ENCODE data around the gene SMAD5.
A peak's percentile ranks its signal among the peaks of the same experiment; 100 is the strongest.

The SMAD5 gene

DNA sequence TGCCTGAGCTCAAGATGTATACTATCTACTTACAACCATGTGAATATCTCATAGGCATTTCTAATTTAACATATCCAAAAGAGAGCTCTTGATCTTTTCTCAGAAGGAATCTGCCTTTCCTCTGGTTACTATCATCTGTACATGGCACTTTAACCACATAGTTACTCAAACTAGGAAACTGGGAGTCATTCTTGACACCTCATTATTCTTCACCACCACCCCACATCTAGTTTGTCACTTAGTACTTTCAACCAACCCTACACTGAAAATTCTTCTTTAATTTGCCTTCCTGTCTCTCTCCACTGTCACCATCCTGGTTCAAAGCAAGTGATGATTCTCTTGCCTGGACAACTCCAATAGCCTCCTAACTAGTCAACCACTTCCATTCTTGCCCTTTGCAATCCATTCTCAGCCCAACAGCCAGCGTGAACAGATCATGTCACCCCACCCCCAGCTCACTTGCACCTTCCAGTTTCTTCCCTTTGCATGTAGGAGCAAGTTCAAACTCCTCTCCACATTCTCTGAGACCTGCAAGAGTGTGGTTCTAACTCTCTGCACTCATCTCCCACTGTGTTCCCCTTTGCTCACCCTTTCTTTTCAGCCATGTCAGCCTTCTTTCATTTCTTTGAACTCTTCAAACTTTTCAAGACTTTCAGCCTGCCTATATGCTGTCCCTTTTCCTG, 17.3 kb upstream of the SMAD5 start:
- DNase-seq, result no peak

DNA sequence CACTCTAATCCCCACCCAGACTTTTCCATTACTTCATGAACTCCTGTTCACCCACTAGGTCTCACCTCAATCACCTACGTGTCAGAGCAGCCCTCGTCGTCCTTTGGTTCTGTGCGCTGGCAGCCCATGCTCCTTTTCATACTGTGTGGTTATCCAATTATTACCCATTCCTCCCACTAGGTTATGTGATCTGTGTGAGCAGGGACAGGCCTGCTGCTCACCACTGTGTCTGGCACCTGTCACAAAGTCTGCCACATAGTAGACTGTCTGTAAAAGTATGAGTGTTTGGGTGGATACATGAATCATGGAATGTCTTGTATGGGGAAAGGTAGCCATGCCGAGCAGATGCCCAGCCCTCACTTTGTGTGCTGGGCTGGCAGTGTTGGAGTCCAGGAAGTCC, 12.1 kb upstream of the SMAD5 start:
- DNase-seq, result no peak

DNA sequence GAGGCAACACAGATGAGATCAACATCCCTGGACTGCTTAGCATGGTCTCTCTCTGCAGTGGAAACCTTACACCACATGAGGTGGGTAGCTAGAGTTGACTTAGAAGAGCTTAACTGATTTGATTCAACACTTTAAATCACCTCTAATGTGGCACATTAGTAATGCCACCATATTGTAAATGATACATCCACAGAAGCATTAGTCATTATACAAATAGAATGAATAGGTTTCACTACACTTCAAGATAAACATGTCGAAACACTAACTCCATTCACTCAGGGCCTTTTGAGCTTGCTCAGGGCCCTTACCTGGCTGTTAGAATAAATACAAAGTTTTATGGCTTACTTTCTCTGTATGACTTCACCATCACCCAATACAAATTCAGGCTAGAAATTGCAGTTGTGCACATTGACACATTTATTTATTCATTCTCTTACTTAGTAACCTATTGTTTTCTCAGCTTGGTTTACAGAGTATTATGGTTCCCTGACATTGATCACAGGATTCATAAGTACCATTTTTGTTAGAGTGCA, 9.3 kb upstream of the SMAD5 start:
- DNase-seq, result no peak

DNA sequence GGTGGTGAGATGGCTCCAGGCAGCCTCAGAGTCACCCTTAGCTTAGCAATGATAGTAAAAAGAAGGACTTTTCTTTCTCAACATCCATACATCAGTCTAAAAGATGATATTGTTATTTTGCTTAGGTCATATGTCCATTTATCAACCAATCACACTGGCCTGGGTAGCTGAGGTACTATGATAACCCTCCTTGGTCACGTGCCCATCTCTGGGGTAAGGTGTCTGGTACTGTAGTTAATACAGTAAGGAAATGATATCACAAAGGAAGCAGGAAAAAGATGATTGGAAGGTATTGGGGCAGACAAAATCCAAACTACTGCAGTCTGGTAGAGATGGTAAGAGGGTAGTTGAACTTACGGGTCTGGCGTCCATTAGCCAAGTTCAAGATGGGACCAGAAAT, 5.1 kb upstream of the SMAD5 start:
- DNase-seq, result no peak

DNA sequence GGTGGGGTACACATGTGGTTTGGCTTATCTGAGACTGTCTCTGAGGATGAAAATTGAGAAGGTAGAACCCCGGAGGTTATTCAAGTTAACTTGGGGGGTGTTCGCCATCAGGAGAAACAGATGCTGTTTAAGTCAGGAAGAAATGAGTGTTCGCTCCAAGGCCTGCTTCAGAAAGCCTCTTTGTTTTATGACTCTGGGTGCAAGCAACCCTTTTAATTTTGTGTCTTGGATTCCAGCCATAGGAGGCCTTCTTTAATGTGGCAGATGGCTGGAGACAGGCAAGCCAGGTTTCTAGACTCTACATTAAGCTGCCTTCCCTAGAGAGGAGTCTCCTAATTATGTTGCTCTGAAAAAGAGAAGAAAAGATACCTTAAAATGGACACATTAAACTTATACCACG, 4.2 kb upstream of the SMAD5 start:
- no peak for DNase-seq

DNA sequence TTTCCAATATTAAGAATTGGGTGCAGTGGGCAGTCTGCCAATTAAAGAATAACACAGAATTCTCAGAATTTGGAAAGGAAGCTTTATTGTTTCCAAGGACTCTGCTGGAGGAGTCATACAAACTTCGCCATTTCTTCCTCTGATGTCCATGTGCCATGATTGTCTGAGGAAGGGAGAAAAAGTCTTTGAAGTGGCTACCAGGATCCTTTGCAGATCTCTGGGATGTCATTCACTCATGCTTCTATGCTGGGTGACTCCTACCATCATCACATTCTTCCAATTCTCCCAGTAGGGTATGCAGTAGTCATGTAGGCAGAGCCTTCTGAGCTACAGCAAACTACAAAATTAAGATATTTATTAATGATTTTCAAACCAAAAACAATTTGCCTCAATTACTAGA, 3.2 kb upstream of the SMAD5 start:
- DNase-seq, result no peak

DNA sequence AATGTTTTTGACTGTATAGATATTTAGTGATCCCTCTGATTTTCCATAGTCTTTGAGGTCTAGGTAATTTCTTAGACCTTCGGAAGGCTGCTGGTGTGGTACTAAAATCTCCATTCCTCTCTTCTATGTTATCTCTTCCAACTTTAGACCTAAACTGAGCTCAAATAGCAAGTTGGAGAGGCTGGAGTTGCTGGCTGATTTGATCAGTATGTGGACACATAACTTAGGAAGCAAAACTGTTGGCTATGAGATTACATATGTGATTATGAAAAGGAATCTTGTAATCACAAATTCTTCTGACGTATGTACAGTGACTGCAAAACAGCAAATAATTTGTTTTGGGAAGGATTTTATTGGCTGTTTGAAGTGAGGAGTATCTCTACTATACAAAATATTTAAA, 2.1 kb upstream of the SMAD5 start:
- no peak for DNase-seq

DNA sequence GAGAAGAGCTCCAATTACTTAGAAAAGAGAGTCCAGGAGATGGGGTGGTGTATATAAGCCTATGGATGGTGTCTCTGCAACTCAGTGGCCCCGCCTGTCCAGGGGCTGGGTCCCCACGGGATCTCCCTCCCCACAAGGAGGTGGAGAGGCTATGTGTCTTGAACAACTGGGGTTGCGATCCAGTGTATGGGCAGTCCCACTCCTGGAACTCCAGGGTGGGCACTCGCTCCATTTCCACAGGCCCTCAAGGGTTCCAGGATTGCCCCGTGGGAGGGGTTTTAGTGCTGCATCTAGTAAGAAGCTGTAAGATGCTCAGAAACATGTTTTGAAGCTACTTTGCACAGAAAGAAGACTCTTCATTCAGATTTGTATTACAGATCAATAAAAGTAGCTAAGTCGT, 558 bp upstream of the SMAD5 start:
- no peak for DNase-seq

DNA sequence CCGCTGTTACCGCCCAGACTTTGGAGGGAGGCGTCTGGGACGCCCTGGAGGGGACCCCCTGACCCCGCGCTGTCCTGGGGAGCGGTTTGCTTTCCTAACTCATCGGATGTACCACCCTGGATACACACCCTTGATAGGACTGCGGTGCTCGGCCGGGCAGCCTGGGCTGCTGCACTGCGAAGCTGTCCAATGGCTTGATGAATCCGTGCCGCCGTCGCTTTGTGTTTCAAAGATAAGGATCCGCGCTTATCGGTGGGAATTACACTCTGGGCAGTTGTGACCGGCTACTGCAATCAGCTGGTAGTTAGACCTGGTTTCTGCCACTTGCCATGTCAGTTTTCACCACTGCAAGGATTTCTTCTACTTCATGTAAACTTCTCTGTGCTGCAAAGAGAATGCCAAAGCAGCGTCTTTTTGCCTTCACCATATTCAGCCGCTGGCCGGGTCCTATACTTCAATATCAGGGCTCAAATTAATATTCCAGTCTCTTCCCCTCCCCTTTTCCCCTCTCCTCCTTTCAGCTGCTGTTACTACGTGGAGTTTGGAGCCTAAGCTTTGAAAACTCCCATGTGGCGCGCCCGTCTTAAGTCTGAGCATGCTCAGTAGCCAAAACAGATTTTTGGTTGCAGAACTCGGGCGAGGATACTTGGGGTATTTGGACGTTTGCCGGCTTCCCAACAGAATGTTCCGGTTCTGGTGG, 727 bp downstream of the SMAD5 start:
- DNase-seq, result peak; percentile 8

DNA sequence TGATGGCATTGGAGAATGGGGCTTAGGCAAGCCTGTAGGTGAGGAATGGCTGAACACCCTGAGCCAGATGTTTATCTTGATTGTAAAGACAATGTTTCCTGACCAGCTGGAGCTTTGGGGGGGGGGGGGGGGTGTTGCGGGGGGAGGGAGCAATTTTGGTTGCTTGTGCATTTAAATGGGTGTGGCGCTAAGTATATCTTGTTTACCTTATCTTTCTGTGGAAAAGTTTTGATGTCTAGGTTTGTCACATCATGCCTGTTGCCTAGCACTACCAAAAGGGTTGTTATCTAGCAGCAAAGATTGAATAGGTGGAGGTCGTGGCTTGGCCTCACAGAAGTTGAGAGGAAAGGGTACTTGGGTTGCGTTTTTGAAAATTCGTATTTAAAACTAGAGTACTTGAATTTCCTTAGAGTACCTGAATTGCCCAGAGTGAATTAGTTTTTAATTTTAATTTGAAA, 1.3 kb downstream of the SMAD5 start:
- DNase-seq, result no peak

DNA sequence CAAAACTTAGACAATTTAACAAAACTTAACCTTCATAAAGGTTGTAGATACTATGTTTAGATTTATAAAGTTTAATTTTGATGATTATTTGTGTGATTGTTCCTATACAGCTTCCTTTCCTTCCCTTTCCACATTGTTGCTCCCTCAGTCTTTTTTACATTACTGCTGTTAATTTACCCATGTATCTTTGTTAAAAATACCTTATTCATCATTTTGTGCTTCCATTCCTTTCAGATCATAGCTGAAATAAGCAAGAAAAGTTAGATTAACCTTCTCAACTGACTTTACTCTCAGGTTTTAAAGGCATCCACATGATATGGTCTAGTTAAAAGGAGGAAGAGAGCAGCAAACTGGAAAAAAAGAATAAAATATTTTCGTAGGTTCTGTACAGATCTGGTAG, 2.0 kb downstream of the SMAD5 start:
- DNase-seq, result no peak

DNA sequence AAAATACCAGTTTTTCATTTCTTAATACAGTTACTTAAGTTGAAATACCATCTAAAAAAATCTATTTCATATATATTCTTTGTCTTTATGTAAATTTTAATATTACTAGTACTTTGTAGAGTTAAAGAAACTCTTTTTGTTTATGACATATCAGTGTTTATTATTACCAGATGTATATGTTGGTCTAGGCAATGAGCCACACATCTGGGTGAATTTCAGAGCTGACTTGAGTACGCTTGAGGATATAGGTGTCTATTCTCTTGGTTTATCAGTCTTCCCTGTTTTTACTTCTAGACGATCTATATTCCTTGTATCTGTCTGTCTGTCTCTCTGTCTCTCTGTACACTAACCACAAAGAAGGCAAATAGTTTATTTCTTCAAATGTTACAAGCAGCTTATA, 2.9 kb downstream of the SMAD5 start:
- DNase-seq, result no peak

DNA sequence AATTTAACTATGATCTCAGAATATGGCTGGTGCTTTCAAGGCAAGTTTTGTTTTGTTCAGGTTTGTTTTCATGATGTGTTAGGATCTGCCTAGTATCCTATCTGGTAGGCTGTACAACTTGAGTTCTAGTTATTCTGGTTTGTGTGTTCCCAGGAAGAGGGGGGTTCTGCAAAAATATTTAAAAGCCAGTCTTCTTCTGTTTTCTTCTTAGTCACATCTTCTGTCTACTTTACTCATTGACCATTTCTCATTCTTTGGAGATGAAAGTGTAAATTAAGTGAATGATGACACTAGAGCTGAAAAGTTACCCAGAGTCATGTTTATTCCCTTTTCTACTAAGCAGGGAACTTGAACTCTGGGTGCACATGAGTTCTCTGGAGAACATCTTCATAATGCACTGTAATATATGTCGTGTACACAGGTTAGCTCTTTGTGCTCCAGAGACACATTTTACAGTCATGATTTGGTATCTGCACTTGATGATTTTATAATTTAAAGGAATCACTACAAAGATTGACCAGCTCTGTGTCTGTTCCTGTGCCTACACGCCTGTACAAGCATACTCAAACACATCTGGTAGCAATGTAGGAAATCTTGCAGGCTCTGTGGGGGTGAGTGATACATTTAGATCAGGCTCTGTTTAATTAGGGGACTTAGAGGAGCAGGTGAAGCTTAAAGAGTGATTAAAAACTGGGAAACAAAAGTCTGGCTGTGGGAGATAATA, 5.0 kb downstream of the SMAD5 start:
- DNase-seq, result no peak

DNA sequence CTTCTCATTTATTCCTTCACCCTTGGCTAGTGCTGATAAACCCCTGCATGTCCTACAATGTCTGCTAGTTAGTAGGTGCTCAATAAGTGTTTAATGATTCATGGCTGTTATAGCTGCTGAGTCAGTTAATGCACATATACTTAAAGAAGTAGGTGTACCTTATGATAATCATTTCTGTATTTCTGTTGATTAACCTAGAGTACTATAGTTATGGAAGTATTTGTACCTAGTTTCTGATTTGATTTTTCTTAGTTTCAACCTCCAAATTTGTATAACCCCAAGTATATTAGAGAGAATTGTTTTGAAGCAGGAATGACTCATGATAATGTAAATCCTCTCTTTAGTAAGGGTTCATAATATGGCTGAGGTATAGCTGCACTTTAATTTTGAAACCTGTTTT, 8.9 kb downstream of the SMAD5 start:
- no peak for DNase-seq

DNA sequence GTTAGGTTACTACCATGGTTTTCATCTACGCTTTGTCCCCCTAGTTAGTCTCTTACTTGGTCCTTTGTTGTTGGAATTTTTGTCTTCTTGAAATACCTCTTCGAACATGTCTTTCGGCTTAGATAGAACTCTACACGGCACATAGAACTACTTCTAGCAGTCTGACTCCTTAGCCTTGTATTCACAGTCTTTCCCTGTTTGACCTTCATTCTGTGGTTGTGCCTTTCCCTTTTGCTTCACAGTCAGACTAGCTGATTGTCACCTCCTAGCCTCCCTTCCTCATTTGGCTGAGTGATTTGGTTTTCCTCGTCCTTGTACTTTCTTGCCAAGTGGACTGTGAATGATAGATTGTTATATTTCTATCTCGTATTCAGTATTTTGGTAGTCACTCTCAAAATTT, 10.7 kb downstream of the SMAD5 start:
- DNase-seq, result no peak

DNA sequence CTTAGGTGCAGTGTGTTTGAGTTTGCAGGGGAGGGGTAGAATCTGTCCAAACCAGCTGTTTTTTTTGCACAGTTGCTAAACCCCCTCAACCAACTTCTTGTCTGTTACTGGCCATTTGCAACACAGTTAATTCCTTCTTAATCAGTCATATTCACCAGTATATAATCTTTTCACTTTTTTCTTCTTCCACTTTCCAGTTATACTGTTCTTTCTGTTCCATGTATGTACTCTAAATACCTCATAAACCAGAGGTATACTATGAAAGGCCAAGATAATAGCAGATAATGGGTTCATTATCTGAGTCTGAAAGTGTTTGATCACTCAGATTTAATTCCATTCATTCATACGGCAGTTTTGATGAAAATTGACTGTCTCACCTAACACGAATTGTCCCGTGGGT, 11.1 kb downstream of the SMAD5 start:
- no peak for DNase-seq

DNA sequence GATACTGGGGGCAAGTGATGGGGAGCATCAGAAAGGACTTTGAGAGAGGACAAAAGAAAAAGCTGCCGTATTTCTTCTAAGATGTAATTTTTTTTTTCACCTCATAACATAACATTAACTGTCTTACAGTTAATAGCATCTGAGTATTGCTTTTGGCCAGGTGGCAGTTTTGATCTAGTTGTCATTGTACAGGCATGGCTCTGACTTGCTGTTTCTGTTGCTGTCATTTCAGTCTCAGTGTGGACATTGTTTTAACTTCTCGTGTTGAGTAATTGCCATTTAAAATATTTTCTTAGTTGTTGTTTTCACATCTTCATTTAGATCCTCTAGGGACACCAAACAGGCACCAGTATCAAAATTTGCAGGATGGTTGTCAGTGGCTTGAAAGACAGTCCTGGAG, 12.4 kb downstream of the SMAD5 start:
- DNase-seq, result no peak

DNA sequence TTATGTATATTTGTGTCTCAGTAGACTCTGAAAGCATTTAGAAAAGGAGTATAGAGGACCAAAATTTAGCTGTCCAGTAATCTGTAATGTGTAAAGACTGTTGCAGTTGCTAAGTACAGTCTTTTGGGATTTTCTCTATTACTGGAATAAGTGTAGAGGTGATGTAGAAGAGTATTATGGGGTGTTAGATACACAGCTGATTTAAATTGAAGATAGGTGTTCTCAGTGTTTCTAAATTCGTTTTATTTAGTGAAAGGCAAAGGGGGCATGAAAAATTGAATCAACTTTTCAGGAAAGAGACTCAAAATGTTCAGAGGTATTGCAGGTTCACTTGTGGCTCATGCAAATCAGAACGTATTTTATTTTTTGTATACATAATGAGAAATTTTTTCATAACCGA, 13.6 kb downstream of the SMAD5 start:
- no peak for DNase-seq

DNA sequence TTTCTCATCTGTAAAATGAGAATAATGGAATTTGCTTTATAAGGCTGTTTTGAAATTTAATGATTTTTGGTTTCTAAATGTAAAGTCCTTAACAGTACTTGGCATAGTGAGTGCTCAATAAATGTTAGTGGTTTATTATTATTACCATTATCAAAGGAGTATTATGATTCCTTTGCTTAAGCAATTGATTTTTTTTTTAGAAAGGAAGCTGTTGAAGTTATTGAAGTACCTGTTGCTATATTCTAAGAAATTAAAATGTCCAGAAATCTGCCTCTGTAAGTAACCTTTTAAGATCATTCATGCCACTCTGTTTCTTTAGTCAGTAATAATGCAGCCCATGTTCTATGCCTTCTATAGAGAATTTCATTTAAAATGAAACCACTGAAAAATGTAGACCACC, 15.0 kb downstream of the SMAD5 start:
- no peak for DNase-seq

DNA sequence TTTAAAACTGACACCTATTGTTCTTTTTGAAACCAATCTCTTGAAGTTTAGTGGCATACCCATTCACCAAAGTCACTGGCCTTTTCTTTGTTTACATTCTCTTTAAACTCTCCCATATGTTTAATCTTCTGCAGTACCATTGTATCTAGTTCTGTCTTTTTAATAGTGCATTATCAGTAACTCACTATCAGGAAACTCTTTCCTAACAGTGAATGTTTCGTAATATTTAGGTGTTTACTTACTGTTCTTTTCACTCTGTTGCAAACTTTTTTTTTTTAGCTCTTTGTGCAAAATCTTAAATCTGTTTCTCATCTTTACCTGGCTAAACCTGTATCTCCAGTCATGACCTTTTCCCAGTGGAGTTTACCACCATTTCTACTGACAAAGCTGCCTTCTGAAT, 17.2 kb downstream of the SMAD5 start:
- DNase-seq, result no peak

DNA sequence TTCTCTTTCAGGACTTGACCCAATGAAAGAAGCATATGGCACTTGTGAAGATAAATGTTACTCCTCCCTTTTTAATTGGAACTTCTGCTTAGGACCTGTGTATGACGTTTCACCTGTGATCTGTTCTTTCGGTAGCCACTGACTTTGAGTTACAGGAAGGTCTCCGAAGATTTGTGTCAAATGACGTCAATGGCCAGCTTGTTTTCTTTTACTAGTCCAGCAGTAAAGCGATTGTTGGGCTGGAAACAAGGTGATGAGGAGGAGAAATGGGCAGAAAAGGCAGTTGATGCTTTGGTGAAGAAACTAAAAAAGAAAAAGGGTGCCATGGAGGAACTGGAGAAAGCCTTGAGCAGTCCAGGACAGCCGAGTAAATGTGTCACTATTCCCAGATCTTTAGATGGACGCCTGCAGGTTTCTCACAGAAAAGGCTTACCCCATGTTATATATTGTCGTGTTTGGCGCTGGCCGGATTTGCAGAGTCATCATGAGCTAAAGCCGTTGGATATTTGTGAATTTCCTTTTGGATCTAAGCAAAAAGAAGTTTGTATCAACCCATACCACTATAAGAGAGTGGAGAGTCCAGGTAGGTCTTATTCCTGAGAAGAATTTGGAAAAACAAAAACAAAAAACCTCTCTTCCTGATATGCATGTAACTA, 21.1 kb downstream of the SMAD5 start:
- DNase-seq, result no peak

DNA sequence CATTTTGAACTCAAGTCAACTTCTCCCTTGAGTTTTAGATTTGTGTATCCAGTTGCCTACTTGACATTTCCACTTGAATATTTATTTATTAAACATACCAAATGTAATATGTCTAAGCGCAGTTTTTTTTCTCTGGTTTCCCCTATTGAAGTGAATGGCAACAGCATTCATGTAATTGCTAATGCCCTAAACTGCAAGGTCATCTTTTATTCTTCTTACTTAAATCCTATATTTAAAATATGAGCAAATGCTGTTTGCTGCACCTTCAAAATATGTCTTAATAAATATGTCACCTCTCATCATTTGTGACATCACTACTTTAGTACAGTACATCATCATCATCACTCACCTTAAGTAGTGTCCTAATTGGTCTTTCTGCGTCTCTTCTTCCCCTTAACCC, 22.4 kb downstream of the SMAD5 start:
- no peak for DNase-seq

DNA sequence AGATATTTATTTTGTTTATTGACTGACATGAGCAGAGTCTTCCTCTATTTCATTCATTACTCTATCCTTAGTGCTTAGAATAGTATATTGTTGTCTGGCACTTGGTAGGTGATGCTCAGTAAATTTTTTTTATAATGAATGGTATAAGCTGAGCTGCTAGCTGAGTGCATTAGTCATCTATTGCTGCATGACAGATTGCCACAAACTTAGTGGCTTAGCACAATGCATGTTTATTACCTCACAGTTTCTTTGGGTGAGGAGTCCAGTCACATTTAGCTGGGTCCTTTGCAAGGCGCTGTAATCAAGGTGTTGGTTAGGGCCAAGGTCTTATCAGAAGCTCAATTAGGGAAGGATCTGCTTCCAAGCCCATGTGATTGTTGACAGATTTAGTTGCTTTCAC, 23.1 kb downstream of the SMAD5 start:
- DNase-seq, result no peak

DNA sequence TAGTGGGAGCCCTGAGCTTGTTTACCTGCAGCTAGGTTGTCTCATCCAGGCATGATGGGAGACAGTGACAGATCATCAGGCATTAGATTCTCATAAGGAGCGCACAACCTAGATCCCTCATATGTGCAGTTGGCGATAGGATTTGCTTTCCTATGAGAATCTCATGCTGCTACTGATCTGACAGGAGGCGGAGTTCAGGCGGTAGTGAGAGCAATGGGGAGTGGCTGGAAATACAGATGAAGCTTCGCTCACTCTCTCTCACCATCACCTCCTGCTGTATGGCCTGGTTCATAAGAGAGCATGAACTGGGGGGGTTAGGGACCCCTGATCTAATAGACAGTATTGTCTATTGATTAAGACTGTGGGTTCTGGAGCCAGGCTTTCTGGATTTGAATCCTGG, 24.9 kb downstream of the SMAD5 start:
- DNase-seq, result no peak

Data from activated effector memory CD4-positive, alpha-beta T cell treated with Interleukin-2 at 50 U/mL for 16 hours (primary cell).